RKO (cell line): Measurements from ENCODE around the gene FBL.

Experiments used
- DNase-seq: peaks from one replicate; pipeline ENCODE4 v3.0.0-alpha.2; 2016; ENCODE audit warnings: low spot score

The FBL gene

GRCh38 chr19:39842693-39843435 lies 3.3 kb downstream of the FBL start:
- no peak for DNase-seq

- DNase-seq = no peak
Measured at GRCh38 chr19:39841041-39841440, 5.1 kb downstream of the FBL start.

- no peak for DNase-seq
Measured at GRCh38 chr19:39840492-39840891, 5.7 kb downstream of the FBL start.

GRCh38 chr19:39839678-39840327 lies 6.4 kb downstream of the FBL start:
- DNase-seq = no peak

GRCh38 chr19:39838569-39838968 lies 7.6 kb downstream of the FBL start:
- DNase-seq = no peak

GRCh38 chr19:39837978-39838377 lies 8.2 kb downstream of the FBL start:
- DNase-seq = no peak

- DNase-seq = no peak
Measured at GRCh38 chr19:39834287-39834841, 11.8 kb downstream of the FBL start.

- no peak for DNase-seq
Measured at GRCh38 chr19:39833464-39834286, 12.5 kb downstream of the FBL start, which contains the start of gene DYRK1B. Gene DYRK1B, minus strand, starts transcription at chr19:39834162. Its CDS starts 2,295 bp downstream, at chr19:39831867.

GRCh38 chr19:39833160-39833463 lies 13.1 kb downstream of the FBL start:
- DNase-seq = no peak

- DNase-seq = no peak
Measured at GRCh38 chr19:39832341-39833083, 13.7 kb downstream of the FBL start.

GRCh38 chr19:39831679-39832078 lies 14.5 kb downstream of the FBL start:
- DNase-seq = no peak

- DNase-seq = no peak
Measured at GRCh38 chr19:39830847-39831246, 15.3 kb downstream of the FBL start.

- no peak for DNase-seq
Measured at GRCh38 chr19:39830406-39830805, 15.8 kb downstream of the FBL start.

GRCh38 chr19:39829702-39830275 lies 16.4 kb downstream of the FBL start:
- DNase-seq = no peak

GRCh38 chr19:39828654-39829032 lies 17.5 kb downstream of the FBL start:
- no peak for DNase-seq

- DNase-seq = no peak
Measured at GRCh38 chr19:39828015-39828653, 18.0 kb downstream of the FBL start.

- no peak for DNase-seq
Measured at GRCh38 chr19:39827216-39827615, 19.0 kb downstream of the FBL start.

GRCh38 chr19:39826311-39826945 lies 19.8 kb downstream of the FBL start:
- no peak for DNase-seq

- no peak for DNase-seq
Measured at GRCh38 chr19:39825531-39826076, 20.6 kb downstream of the FBL start.

- DNase-seq = no peak
Measured at GRCh38 chr19:39825093-39825463, 21.1 kb downstream of the FBL start.
